GM18867 (cell line): ENCODE measurements around the gene CLPX.
A peak's percentile ranks its signal among the peaks of the same experiment; 100 is the strongest.
"Not testable (repeated sequence)": the region's sequence is repeated elsewhere in the genome, so short reads cannot be mapped to it uniquely, and the experiment has no call there.

Experiments
- ATAC-seq: cut with Tn5 transposase; IDR thresholded peaks from one replicate; pipeline ENCODE4 v1.9.1; 2021; ENCODE audit warnings: mild to moderate bottlenecking, moderate library complexity; ENCODE audit not compliant: unreplicated experiment

CLPX gene

DNA sequence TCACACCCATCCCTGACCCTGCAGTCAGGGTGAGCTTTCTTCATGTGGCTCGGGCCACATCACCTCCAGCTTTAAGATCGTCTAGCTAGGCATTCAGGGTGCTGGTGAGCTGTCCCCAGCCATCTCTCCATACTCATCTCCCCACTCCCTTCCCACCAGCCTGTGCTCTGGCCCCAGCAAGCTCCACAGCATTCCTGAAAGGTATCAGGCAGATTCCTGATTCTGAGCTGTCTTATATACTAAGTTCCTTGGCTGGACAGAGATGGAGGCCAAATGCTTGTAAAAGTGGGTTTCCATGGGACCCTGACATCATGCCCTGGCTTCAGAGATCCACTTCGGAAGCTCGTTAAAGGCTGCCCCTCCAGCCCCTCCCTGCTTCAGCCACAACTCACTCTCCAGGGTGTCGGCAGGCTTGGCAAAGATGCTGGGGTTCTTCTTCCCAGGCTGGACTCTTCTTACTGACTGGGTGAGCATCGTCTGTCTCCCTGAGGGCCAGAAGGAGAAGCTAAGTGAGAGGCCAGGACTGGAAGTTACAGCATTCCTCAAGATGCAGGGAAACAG lies 22.2 kb upstream of the CLPX start:
- no peak for ATAC-seq

DNA sequence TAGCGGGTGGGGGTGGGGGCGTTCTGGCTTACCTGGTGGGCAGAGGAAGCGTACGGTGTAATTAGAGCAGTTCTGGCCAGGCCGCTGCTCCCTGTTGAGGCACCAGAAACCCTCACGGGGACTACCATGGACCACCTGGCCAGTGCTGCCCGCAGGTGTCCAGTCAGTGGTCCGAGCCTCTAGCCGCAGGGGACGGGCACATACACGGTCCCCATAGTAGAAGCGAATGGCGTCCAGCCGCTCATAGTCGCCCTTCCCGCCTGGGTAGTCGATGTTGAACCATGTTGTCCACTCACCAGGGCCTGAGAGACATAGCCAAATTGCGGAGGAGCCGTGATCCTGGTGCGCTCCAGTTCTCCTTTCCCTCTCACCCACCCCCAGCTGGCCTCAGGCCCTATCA lies 21.6 kb upstream of the CLPX start:
- no peak for ATAC-seq

DNA sequence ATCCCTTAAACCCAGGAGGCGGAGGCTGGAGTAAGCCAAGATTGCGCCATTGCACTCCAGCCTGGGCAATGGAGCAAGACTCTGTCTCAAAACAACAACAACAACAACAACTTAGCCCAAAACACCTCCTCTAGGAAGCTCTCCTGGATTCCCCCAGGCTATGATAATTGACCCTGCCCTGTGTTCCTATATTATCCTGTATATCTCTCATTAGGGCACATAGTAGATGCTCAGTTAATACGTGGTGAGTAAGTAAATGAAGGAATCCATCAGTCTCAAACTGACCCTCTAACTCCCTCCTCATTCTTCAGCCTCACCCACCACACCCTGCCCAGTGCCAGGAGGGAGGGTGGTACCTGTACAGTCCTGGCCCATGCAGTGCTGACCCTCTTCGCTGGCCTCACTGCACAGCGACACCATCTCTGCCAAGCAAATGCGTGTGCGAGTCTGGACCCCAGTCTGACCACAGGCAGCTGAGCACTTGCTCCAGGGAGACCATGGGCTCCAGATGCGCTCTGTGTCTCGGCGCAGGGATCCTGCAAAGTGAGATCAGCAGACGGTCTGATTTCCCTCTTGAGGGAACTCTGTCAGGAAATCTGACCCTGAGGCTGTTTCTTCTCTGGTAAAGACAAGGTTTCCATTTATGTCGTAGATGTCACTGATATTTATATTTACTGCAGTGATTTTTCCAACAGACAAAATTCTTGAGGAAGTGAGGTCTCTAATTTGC lies 20.0 kb upstream of the CLPX start:
- no peak for ATAC-seq

DNA sequence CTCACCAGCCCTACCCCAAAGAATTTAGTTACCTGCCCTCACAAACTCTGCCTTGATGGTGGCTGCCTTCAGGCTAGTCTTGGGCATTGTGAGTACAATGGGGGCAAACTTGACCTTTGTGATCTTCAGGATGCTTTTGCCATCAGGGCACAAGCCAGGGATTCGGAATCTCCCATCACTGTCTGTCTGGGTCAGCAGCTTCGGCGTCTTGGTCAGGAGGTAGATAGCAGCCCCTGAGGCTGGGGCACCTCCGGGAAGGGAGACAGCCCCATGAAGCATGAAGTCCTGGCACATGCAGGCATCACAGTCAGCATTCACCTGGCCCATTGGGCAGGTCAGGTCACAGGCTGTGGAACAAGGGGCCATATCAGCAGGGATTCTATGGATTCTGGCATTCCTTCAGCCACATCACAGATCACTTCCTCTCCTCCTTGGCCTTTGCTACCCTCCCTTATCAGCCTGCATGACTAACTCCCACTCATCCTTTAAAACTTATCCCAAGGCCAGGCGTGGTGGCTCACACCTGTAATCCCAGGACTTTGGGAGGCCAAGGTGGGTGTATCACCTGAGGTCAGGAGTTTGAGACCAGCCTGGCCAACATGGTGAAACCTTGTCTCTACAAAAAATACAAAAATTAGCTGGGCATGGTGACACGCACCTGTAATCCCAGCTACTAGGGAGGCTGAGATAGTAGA lies 19.2 kb upstream of the CLPX start:
- no peak for ATAC-seq

DNA sequence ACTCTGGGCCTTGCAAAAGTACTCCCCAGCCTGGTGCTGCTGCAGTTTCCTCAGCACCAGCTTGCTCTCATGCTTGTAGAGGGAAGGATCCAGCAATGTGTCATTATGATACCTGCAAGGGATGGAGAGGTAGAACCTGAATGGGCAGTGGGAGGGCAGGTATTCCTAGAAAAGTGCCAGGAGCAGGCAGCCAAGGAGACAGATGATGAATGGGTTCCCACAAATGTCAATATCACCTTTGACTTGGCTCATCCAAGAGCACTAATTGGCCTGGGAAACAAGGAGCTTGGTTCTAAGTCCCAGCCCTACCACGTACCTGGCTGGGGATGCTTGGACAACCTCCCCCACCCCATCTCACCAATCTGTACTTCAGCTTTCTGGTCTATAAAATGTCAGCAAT lies 16.8 kb upstream of the CLPX start:
- ATAC-seq: no peak

DNA sequence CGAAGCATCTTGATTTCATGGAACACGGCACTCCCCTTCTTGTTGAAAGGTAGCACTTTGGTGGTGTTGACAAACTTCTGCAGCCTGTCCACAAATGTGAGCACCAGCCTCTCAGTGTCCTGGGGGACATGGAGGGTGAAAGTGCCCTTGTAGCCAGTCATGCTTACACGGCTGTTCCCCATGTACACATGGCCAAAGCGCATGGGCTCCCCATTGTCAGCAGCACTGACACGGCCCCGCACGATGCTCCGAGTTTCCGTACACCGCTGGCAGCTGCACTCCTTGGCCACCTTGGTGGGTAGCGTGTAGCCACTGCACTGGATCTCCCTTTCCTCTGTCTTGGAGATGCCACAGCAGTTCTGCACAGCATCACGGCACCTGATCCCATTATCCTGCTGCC lies 13.4 kb upstream of the CLPX start:
- no peak for ATAC-seq

DNA sequence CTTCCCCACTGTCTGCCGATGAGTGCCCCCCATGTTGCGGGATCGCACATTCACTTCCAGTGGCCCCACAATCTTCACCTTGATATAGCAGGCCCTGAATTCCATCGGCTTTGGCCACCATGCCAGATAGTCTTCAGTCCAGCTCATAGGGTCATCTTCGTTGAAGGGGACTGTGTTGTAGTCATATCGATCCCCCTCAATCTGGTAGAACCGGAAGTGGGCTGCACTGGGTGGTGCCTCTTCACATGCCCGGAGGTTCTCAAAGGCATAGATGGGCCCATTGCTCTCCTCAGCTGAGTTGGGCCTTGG lies 12.1 kb upstream of the CLPX start:
- ATAC-seq: no peak

DNA sequence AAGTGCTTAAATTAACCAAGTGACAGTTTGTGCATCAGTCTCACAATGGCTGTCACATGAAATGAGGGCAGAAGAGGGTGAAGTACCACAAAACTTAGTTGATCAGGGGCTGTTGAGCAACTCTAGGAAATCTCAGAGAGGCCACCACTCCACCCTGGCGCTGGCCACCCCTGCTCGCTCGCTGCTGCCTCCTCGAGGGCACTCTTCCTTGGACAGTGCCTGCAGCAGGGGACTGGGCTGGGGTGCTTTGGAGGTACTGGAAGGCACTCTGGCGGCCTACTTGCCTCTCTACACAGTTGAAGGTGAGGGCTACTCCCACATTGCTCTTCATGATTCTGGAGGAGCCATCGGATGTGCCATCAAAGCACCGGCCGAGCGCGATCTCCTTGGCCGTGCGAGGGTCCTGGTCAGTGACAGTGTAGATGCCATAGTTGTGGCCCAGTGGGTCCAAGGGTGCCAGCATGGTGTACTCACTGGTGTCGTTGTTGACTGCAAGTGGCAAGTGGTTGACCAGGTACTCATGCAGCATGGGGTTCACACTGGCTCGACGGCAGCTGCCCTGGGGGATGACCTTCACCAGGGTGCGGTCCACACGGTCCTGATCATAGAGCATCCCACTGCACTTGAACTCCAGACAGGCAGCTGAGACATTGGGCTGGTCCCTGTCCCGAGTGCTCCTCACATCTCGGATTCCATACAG lies 11.6 kb upstream of the CLPX start:
- no peak for ATAC-seq

DNA sequence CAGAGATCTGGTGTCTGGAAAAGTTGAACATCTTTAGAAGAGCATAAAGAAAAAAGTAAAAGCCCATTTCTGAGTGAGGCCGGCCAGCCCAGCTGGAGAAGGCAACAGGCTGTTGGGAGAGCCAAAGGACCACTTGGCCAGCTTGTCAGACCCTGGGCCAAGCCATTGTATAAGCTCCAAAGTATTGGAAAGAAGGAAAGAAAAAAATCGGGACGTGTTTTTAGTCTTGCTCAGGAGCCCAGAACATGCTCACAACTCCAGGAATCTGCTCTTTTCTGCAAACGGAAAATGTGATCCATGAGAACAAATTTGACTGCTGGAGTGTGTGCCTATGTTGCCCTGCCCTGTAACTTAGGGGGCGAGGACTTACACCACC lies 10.4 kb upstream of the CLPX start:
- no peak for ATAC-seq

DNA sequence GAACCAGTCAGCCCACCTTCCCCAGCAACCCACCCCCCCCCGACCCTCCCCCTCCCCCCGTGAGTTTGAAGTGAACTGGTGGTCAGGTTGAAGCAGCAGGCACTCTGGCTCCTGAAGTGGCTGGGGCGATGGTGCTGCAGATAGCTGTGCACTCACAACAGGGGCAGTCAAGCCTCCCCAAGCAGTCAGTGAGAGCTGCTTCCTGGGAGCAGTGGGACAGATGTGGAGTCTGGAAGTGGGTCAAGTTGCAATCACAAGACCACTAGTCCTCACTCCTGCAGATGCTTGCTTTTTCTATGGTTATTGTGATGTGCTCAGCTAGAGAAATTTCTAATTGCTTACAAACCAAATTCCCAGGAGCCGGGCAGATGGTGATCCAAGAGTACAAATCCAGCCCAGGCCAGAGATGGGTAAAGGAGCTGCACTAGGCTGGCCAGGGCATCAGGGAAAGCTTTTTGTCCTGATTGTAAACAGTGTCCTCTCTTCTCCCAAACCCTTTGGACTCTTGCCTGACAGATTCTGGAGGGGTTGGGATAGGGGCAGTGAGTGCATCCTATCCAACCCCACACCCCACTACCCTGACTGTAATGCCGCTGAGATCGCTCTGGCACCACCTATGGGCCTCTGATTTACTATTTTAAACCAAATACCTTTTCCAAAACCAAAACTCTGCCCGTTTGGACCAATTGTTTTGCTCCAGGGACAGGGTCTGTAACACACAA lies 9.8 kb upstream of the CLPX start:
- no peak for ATAC-seq

DNA sequence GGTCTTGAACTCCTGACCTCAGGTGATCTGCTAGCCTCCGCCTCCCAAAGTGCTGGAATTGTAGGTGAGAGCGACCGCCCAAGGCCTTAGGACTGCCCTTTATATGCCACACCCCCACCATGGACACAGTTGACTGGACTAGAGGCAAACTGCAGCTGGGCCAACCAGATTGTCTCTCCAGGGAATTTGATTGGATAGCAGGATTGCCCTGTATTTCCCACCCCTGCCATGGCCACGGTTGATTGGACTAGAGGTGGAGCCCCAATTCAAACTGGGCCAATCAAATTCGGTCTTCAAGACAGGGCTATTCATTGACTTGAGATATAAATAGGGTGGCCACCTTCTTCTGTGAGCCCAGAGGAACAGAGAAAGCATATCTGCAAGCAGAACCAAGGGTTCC lies 6.9 kb upstream of the CLPX start:
- ATAC-seq: no peak

DNA sequence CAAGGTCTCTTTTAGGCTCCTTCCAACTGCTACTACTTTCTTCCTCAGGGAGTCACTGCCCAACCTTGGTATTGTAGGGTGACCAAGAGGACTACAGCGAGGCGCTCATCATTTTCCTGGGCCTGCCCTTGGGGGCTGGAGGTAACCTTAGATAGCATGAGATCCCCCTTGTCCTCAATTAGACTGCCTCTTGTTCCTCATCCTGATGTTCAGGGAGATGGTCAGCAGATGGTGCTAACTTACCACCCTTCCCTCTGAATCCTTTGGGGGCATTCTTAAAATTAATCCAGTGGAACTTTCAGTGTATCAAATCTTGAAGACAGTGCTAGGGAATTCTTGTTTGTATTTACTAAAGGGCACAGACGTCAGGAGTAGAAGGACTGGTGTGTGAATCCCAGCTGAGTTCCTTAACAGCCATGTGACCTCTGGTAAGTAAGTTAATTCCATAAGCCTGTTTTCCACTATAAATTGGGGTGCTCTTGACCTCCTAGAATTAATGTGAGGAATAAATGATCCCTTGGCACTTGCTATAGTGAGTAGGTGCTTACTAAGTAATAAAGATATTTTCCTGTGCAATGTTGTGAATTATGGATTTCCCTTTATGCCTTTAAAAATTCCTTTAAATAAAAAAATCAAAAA lies 4.1 kb upstream of the CLPX start:
- ATAC-seq: no peak

DNA sequence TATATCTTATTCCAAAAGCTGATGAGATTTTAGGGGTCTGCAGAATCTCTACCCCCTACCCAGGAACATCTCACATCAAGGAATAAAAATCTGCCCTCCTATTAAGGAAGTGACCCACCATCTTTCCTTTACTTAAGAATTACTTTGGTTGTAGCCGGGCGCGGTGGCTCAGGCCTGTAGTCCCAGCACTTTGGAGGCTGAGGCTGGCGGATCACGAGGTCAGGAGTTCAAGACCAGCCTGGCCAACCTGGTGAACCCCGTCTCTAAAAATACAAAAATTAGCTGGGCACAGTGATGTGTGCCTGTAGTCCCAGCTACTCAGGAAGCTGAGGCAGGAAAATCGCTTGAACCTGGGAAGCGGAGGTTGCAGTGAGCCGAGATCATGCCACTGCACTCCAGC lies 3.3 kb upstream of the CLPX start:
- ATAC-seq: not testable (repeated sequence)

DNA sequence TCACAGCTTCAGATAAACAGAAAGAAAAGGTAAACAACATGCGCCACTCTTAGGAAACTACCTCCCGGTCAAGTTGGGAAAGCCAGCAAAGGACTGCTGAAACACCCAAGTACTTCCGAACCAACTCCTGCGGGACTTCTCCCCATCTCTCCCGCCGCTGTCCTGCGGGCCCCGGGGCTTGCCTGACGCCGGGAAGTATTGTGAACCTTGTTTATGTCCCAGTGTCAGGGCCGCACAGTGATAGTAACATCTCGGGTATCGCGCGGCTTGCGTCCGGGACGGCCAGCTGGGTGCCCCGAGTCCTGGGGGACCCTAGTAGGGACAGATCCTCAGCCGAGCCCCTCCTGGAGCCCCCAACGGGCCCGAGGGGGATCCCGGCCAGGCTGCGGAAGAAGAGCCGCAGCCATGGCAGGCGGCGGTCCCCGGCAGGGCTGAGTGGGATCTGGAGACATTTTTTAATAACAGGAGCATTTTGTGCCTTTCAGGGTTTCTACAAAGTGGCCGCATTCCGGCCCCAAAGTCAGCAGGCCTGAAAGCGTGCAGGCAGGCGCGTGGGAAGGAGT lies 756 bp downstream of the CLPX start:
- peak; percentile 29 for ATAC-seq

DNA sequence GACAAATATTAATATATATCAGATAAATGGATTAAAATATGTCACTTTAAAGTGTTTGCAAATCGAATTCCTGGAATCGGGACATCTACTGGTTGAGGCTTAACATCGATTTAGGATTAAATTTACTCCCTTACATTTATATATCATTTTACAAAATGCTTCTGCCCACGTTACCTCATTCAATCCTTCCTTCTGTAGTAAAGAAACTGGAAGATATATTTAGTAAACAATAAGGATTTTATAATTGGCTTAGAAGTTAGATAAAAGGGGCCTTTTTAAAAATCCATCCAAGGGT lies 1.3 kb downstream of the CLPX start:
- no peak for ATAC-seq

DNA sequence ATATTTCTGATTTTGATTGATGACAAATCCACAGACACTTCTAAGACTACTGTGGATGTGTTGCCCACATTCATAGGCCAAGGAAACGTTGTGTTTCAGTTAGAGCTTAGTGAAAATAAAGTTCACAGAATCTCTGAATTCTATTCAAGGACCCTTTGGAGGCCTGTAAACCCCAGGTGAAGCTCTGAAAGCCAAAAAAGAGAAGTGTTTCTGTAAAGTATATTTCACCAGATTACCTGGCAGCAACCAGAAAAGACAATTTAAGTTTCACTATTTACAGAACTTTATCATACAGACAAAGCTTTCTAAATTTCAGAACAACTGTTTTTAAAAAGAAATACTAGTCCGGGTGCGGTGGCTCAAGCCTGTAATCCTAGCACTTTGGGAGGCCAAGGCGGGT lies 2.6 kb downstream of the CLPX start:
- no peak for ATAC-seq

DNA sequence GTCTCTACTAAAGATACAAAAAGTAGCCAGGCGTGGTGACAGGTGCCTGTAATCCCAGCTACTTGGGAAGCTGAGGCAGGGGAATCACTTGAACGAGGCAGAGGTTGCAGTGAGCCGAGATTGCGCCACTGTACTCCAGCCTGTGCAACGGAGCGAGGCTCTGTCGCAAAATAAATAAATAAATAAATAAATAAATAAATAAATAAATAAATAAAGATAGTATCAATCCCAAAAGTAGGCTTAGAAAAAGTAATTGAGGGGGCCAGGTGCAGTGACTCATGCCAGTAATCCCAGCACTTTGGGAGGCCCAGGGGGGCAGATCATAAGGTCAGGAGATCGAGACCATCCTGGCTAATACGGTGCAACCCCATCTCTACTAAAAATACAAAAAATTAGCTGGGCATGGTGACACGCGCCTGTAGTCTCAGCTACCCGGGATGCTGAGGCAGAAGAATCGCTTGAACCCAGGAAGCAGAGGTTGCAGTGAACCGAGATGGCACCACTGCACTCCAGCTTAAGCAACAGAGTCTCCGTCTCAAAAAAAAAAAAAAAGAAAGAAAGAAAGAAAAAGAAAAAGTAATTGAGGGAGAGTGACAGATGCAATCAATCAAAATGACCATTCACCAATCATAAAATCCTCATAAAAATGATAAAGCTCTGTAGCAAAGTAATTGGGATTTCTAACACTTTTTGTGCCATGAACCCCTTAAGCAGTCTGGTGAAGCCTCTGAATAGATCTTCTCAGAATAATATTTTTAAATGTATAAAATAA lies 3.4 kb downstream of the CLPX start:
- not testable (repeated sequence) for ATAC-seq

DNA sequence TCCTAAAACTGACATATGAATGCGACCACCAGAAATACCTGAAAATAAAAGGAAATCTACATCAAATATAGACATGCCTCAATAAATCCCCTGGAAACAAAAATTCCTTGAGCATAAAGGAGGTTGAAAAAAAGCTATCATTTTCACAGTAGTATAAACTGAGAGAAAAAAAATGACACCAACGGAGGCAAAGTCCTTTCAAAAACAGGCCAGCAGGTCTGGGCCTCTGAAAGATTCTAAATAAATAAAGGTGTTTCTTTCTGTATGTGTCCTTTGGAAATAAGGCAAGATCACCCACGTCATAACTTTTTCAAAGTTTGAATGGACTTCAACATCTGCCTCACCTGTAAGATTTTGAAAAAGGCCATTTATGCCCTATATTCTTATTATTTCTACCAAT lies 5.0 kb downstream of the CLPX start:
- no peak for ATAC-seq

DNA sequence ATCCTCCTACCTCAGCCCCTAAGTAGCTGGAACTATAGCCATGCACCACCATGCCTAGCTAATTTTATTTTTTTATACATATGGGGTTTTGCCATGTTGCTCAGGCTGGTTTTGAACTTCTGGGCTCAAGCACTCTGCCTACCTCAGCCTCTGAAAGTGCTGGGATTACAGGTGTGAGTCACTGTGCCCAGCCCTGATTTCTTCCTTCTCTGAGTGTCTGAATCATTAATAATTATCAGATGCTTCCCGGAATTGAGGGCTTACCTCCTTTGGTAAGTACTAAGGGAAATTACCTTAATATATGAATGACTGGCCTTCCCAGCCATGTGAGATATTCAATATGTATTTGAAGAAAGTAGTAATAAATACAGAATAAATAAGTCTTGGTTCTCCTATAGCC lies 7.2 kb downstream of the CLPX start:
- ATAC-seq: no peak

DNA sequence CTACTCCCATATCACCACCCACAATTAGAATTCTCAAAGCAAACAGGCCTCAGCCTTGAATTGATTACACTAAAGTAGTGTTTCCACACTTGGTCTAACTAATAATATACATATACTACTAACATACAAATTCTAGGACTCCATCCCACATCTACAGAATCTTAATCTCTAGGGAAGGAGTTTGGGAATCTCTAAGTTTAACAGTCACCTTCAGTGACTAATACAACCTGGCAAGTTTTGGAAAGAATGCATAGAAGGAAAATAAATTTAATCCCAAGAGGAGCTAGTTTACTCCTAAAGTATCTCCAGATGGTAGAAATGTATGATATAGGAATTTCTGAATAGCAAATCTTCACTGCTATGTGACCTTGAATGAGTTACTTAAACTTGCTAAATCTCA lies 9.1 kb downstream of the CLPX start:
- no peak for ATAC-seq
